Naive B cell (primary cell): Measurements from ENCODE around the gene TRIM45. TPM values are rescaled to one million over a fixed set of nuclear protein-coding genes. Genes with fewer than 3 reads are reported as not detected.
"Not testable (repeated sequence)": the region's sequence is repeated elsewhere in the genome, so short reads cannot be mapped to it uniquely, and the experiment has no call there.

Experiments used
- ATAC-seq, 2 donors: fragments of 150-1000 bp; cut with Tn5 transposase; 2 replicates each; pipeline ENCODE4 v1.10.0; 2021; ENCODE audit warnings: low read depth in 2 of 2, mild to moderate bottlenecking in 2 of 2, moderate library complexity in 2 of 2
- DNase-seq: peaks from one replicate; pipeline ENCODE4 v3.0.0; 2022
- H3K27ac Mint-ChIP-seq, 6 donors: one replicate each; pipeline ENCODE4 v1.8.0; 2020 to 2022; ENCODE audit warnings: mild to moderate bottlenecking in 6 of 6, mixed read lengths in 6 of 6, moderate library complexity in 5 of 6, inconsistent platforms in 2 of 6
- H3K27me3 Mint-ChIP-seq, 3 donors: one replicate each; pipeline ENCODE4 v1.8.0; 2021 to 2022; ENCODE audit warnings: mixed read lengths in 3 of 3, mild to moderate bottlenecking in 1 of 3
- H3K36me3 Mint-ChIP-seq, 2 donors: one replicate each; pipeline ENCODE4 v1.8.0; 2020 to 2022; ENCODE audit warnings: mixed read lengths in 2 of 2, inconsistent platforms in 1 of 2, mild to moderate bottlenecking in 1 of 2
- H3K4me1 Mint-ChIP-seq, 3 donors: one replicate each; pipeline ENCODE4 v1.8.0; 2020 to 2022; ENCODE audit warnings: mixed read lengths in 3 of 3, inconsistent platforms in 1 of 3, mild to moderate bottlenecking in 1 of 3, moderate library complexity in 1 of 3
- H3K4me3 Mint-ChIP-seq, 8 donors: one replicate each; pipeline ENCODE4 v1.8.0; 2020 to 2022; ENCODE audit warnings: mild to moderate bottlenecking in 8 of 8, mixed read lengths in 8 of 8, moderate library complexity in 8 of 8, inconsistent platforms in 2 of 8
- H3K9me3 Mint-ChIP-seq, 7 donors: one replicate each; pipeline ENCODE4 v1.8.0; 2020 to 2022; ENCODE audit warnings: mixed read lengths in 7 of 7, mild to moderate bottlenecking in 5 of 7, inconsistent platforms in 2 of 7, moderate library complexity in 1 of 7
- polyA plus RNA-seq, 6 donors: library from polyadenylated mRNA; unstranded; fragments of 300-500 nt; fragmentation: Illumina TruSeq; gene quantifications; one replicate each; pipeline ENCODE4 v1.2.3, GENCODE V29; 2021; ENCODE audit warnings: low read depth in 6 of 6

Gene TRIM45, protein sequence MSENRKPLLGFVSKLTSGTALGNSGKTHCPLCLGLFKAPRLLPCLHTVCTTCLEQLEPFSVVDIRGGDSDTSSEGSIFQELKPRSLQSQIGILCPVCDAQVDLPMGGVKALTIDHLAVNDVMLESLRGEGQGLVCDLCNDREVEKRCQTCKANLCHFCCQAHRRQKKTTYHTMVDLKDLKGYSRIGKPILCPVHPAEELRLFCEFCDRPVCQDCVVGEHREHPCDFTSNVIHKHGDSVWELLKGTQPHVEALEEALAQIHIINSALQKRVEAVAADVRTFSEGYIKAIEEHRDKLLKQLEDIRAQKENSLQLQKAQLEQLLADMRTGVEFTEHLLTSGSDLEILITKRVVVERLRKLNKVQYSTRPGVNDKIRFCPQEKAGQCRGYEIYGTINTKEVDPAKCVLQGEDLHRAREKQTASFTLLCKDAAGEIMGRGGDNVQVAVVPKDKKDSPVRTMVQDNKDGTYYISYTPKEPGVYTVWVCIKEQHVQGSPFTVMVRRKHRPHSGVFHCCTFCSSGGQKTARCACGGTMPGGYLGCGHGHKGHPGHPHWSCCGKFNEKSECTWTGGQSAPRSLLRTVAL
- under 1 TPM in 2 of 6 donors, not detected in 4; 0.17 to 0.31 TPM for polyA plus RNA-seq

- peaks cover 0 to 2% (median 2%) of the 10 kb centered on the region in 3 donors for H3K27me3 Mint-ChIP-seq
- H3K9me3 Mint-ChIP-seq: no peaks in the 10 kb centered on the region
- H3K27ac Mint-ChIP-seq: peak within 1 kb of the TSS in 5 of 6 donors; percentile 31 to 85 (median 73)
- no peaks in the 10 kb centered on the region for H3K36me3 Mint-ChIP-seq
- ATAC-seq (peak; percentile 83), DNase-seq (peak; percentile 75)
- H3K4me1 Mint-ChIP-seq: peaks cover 0 to 7% (median 5%) of the 10 kb centered on the region in 3 donors
- H3K4me3 Mint-ChIP-seq: peak within 1 kb of the TSS; percentile 84 to 94 (median 91)
Observed at GRCh38 chr1:117121589-117122329, at the start of gene TRIM45. Gene TRIM45 (minus strand): TSS chr1:117121749. CDS start chr1:117121201, 548 bp downstream.

DNA sequence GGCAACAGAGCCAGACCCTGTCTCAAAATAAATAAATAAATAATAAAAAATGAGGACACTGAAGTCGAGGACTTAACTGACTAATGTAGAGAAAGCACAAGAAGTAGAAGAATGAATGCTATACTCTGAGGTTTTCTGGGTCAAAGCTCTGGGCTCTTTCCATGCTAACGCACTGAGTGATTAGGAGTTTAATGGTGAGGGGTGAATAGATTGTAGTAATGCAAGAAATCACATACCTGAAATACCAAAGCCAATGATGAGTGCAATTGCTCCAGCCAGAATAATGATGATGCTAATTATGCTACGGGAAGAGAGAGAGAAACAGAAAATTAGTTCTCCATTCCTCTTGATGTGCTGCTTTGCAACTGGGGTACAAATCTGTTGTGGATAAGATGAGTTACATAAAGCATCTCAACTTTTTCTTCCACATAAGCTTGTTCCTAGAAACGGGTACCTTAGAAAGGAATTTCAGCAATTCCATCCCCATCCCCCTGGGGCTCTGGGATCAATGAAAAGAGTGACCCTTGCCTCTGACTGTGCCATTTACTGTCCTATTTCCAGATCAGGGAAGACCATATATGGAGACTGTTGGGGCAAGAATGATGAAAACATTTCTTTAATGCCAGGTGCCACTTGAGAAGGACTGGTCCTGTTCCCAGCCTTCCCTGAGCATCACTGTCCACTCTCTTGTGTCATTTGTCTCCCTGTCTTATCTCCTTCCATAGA is 48.5 kb upstream of the TRIM45 start:
- H3K9me3 Mint-ChIP-seq: peaks cover 0 to 4% (median 0%) of the 10 kb centered on the region in 7 donors
- H3K36me3 Mint-ChIP-seq: no peaks in the 10 kb centered on the region
- ATAC-seq (no peak), DNase-seq (no peak)
- H3K4me3 Mint-ChIP-seq: no peak overlapping the region
- no peak overlapping the region for H3K27ac Mint-ChIP-seq
- peaks cover 0 to 3% (median 0%) of the 10 kb centered on the region in 3 donors for H3K4me1 Mint-ChIP-seq
- H3K27me3 Mint-ChIP-seq: peaks cover 0 to 5% (median 0%) of the 10 kb centered on the region in 3 donors

DNA sequence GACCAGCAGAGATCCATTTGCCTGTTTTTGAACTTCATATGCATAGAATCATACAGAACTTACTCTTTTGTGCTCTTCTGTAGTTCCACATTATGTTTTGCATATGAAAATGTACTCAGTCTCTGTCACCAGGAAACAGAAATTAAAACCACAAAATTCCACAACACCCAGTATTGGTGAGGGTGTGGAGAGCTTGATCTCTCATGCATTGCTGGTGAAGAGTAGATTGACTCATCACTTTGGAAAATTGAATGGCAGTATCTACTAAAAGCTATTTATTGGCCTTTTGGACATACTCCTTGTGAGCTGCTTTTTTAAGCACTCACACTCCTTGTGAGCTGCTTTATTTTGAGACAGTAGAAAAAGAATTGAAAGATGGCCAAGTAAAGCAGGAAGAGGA is 45.9 kb upstream of the TRIM45 start:
- no peaks in the 10 kb centered on the region for H3K36me3 Mint-ChIP-seq

GRCh38 chr1:117166076-117166475 is 44.5 kb upstream of the TRIM45 start:
- H3K27ac Mint-ChIP-seq: no peak overlapping the region
- peaks cover 0 to 3% (median 0%) of the 10 kb centered on the region in 3 donors for H3K4me1 Mint-ChIP-seq
- no peak overlapping the region for H3K4me3 Mint-ChIP-seq
- H3K9me3 Mint-ChIP-seq: peaks cover 0 to 4% (median 0%) of the 10 kb centered on the region in 7 donors
- ATAC-seq (no peak), DNase-seq (no peak)
- peaks cover 7 to 15% (median 11%) of the 10 kb centered on the region in 3 donors for H3K27me3 Mint-ChIP-seq
- no peaks in the 10 kb centered on the region for H3K36me3 Mint-ChIP-seq

More for the DNA sequence above, 45.9 kb upstream of the TRIM45 start:
- DNase-seq (no peak), ATAC-seq (no peak)
- H3K9me3 Mint-ChIP-seq: peaks cover 0 to 4% (median 0%) of the 10 kb centered on the region in 7 donors
- no peak overlapping the region for H3K27ac Mint-ChIP-seq
- H3K4me3 Mint-ChIP-seq: no peak overlapping the region
- H3K27me3 Mint-ChIP-seq: peaks cover 0 to 5% (median 4%) of the 10 kb centered on the region in 3 donors
- peaks cover 0 to 3% (median 0%) of the 10 kb centered on the region in 3 donors for H3K4me1 Mint-ChIP-seq

DNA sequence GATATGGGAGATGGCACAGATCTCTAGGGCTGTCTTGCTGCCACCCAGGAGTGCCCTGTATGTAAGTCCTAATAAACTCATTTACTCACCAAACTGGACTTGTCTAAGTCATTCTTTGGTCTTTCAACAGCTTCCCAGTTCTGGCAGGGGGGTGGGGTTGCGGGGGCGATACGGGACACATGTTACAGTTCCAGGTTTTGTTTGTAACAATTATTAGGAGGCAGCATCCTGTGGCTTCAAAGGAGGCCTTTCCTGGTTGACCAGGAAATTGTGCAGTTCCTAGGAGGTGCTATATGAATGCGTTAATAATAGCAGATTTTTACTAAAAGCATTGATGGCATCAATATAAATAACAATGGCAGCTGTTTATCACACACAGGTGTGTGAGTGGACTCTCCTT is 42.7 kb upstream of the TRIM45 start:
- H3K4me3 Mint-ChIP-seq: no peak overlapping the region
- H3K9me3 Mint-ChIP-seq: peaks cover 0 to 4% (median 0%) of the 10 kb centered on the region in 7 donors
- H3K27me3 Mint-ChIP-seq: peaks cover 12 to 21% (median 19%) of the 10 kb centered on the region in 3 donors
- no peaks in the 10 kb centered on the region for H3K36me3 Mint-ChIP-seq
- peaks cover 0 to 3% (median 0%) of the 10 kb centered on the region in 3 donors for H3K4me1 Mint-ChIP-seq
- no peak for DNase-seq
- no peak for ATAC-seq
- no peak overlapping the region for H3K27ac Mint-ChIP-seq

GRCh38 chr1:117162816-117163215 is 41.3 kb upstream of the TRIM45 start:
- H3K9me3 Mint-ChIP-seq: peaks cover 0 to 7% (median 0%) of the 10 kb centered on the region in 7 donors
- no peak for ATAC-seq
- no peak for DNase-seq
- H3K27ac Mint-ChIP-seq: no peak overlapping the region
- H3K36me3 Mint-ChIP-seq: peaks cover 0 to 5% of the 10 kb centered on the region in 2 donors
- H3K4me1 Mint-ChIP-seq: peaks cover 0 to 3% (median 0%) of the 10 kb centered on the region in 3 donors
- peaks cover 12 to 27% (median 19%) of the 10 kb centered on the region in 3 donors for H3K27me3 Mint-ChIP-seq
- peak overlapping the region in 1 of 8 donors; percentile 3 for H3K4me3 Mint-ChIP-seq

DNA sequence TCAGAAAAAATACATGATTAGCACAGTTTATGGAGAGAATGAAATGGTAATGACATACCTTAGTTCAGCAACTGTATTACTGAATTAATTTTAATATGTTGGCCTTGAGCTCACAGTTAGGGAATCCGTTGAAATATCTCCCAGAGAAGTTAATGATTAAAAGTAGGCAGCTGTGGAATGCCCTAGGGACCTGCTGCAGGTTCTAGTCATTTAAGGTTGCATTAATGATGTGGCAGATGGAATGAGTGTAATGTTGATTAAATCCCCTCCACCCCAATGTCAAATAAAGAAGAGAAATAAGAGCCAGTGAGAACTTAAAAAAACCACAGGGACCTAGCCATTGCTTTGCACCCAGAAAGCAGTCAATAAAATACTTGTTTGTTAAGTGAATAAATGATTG is 40.3 kb upstream of the TRIM45 start:
- ATAC-seq: no peak
- Mint-ChIP-seq H3K27ac (no peak overlapping the region), H3K4me1 (no peaks in the 10 kb centered on the region)

GRCh38 chr1:117151305-117151704 is 29.8 kb upstream of the TRIM45 start:
- not testable (repeated sequence) for DNase-seq, H3K27me3 Mint-ChIP-seq, H3K27ac Mint-ChIP-seq, H3K4me1 Mint-ChIP-seq, H3K4me3 Mint-ChIP-seq, H3K36me3 Mint-ChIP-seq, ATAC-seq
- peaks cover 0 to 14% (median 3%) of the 10 kb centered on the region in 7 donors for H3K9me3 Mint-ChIP-seq

More for the DNA sequence above, 40.3 kb upstream of the TRIM45 start:
- H3K9me3 Mint-ChIP-seq: peaks cover 0 to 5% (median 0%) of the 10 kb centered on the region in 7 donors
- peaks cover 18 to 27% (median 19%) of the 10 kb centered on the region in 3 donors for H3K27me3 Mint-ChIP-seq
- no peak for DNase-seq
- peaks cover 0 to 5% of the 10 kb centered on the region in 2 donors for H3K36me3 Mint-ChIP-seq
- H3K4me3 Mint-ChIP-seq: no peak overlapping the region

GRCh38 chr1:117150316-117150715 is 28.8 kb upstream of the TRIM45 start:
- DNase-seq: no peak
- Mint-ChIP-seq H3K36me3 (no peaks in the 10 kb centered on the region), H3K9me3 (peaks cover 0 to 14% (median 3%) of the 10 kb centered on the region in 7 donors), H3K4me3 (no peak overlapping the region), H3K27ac (no peak overlapping the region), H3K27me3 (peaks cover 10 to 14% (median 13%) of the 10 kb centered on the region in 3 donors), H3K4me1 (no peaks in the 10 kb centered on the region)
- no peak for ATAC-seq

GRCh38 chr1:117147856-117148588 is 26.5 kb upstream of the TRIM45 start:
- H3K4me3 Mint-ChIP-seq: no peak overlapping the region
- no peaks in the 10 kb centered on the region for H3K4me1 Mint-ChIP-seq
- peaks cover 10 to 14% (median 13%) of the 10 kb centered on the region in 3 donors for H3K27me3 Mint-ChIP-seq
- H3K36me3 Mint-ChIP-seq: no peaks in the 10 kb centered on the region
- no peak overlapping the region for H3K27ac Mint-ChIP-seq
- DNase-seq (no peak), ATAC-seq (no peak)
- H3K9me3 Mint-ChIP-seq: peaks cover 0 to 14% (median 3%) of the 10 kb centered on the region in 7 donors

DNA sequence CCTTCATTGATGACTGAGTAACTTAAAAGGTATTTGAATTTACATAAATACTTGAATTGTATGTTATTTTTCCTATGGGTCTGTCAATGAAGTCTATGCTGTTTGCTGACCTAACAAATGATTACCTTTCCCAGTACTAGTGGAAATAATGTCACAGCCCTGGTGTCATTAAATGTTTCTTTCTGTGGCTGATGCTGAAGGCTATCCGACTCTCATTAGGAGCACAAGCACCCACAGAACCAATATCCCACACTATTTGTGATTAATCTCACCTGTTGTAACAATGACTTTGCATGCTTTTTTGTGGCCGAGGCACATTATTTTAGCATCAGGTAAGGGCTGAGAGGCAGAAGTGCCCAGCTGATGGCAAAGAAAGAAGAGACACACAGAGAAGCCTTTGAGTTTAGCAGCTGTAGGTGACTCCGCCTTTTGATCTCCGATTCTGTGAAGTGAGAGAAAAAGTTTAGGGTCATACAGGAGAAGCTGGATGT is 25.8 kb upstream of the TRIM45 start:
- peaks cover 10 to 14% (median 13%) of the 10 kb centered on the region in 3 donors for H3K27me3 Mint-ChIP-seq
- H3K9me3 Mint-ChIP-seq: peaks cover 0 to 14% (median 3%) of the 10 kb centered on the region in 7 donors
- H3K36me3 Mint-ChIP-seq: no peaks in the 10 kb centered on the region
- no peaks in the 10 kb centered on the region for H3K4me1 Mint-ChIP-seq
- no peak overlapping the region for H3K4me3 Mint-ChIP-seq
- no peak overlapping the region for H3K27ac Mint-ChIP-seq
- no peak for ATAC-seq
- DNase-seq: no peak
